ENCODE data around the gene TMEM236.

Gene TMEM236

DNA sequence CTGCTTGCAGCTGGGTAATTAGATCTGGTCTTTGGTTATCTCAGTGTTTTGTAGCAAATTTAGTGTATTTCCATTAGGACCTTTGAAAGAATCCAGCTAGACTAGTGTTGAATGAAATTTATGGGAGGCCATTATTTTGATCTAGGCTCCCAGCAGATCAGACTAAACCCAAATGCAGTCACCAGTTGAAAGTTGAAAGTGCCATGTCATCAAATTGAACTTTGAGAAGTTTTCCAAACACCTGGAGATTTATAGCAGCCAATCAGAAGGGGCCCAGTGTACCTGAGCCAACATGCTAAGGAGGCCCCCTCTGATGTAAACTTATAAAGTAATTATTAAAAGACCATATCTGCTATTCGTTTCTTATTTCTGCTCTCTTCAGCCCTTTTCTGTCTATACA, 11.3 kb upstream of the TMEM236 start:
- DNase-seq (ENCODE audit: low spot score): no peak

DNA sequence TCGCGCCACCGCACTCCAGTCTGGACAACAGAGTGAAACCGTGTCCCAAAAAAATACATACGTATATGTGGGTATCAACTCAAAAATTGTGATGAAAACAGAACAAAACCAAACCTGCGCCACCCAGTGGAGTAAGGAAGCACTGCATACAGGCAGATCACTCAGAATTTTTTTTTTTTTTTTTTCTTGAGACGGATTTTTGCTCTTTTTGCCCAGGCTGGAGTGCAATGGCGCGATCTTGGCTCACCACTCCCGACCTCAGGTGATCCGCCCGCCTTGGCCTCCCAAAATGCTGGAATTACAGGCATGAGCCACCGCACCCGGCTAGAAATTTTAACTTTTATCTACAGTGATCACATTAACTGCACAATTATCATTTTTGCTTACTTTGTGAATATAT, 9.1 kb upstream of the TMEM236 start:
- peak; percentile 61 for DNase-seq (ENCODE audit: low spot score)

DNA sequence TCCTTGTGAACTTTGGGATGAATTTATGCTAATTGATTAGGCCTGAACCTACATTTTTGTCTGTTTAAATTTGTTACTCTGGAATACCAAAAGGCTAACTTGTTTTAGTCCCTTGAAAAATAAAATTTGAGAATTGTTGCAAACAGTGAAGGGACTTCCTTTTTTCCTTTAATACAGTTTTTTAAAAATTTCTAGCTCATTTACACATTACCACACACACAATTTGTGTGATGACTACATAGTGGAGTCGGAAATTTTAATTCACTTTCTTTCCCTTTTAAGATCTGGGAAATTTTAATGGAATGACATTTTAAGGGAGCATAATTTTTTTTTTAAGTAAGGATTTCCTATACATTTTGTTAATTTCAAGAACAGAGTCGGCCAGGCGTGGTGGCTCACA, 8.6 kb upstream of the TMEM236 start:
- DNase-seq (ENCODE audit: low spot score): no peak

DNA sequence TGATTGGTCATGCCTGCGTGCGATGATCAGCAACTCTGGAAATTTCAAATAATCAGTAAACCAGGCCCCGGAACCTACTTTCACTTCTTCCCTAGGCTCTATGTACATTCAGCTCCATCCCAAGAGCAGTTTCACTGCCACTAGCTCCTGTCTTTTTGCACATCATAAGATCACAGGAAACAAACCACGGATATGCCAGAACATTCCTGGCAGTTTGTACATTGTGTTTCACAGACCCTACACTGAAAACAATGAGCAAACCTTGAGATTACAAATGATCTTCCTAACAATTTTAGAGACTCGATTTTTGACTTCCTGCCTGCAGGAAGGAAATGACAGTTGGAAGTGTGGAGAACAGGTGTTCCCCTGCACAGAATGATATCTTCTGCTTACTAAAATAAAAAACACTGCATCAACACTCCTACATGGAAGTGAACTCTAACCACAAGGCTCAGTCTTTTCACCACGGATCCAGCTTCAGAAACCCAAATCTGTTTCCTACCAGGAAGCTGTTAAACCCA, 7.6 kb upstream of the TMEM236 start:
- DNase-seq (ENCODE audit: low spot score): no peak

DNA sequence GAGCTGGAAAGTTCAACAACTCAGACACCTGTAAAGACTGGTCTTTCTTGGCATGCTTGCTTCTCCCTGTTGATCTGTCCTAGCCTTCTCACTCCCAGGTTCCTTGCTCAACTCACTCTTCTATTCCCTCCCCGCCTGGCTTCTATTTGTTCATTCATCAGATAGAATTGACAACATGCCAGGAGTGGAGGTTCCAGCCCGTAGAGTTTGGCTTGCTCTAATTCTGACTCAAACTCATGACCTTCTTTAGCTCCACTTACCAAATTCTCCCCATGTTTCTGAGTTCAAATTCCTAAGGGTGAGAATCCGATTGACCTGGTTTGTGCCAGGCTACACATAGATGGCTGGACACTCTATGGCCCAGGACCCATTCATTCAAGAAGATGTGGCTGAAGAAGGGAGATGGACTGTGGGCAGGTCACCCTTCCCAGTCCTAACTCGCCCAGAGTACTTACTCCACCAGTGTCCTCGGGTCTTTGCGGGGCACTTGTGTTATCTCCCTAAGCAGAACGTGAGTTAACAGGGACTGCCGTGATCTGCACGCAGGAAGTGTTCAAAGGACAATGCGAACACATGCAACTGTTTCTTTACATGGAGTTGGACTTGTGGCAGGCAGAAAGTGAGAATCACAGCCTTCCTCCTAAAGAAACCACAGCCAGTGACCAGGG, 4.0 kb upstream of the TMEM236 start:
- DNase-seq (ENCODE audit: low spot score): no peak

DNA sequence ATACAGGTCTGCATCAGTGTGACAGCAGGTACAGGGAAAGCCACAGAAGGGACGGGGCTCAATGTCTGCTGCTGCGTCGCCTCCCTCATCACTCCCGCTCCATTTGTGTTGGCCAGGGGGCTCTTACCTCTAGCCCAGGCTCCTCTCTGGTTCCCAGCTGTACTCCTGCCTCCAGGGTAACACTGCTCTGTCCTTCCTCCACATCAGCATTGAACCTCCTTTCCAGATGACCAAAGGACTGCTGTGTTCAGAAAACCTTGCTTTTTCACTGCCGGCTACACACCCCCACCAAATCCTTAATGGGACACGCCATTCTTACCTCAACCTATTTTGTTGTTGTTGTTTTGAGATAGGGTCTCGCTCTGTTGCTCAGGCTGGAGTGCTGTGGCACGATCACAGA, 2.1 kb upstream of the TMEM236 start:
- DNase-seq (ENCODE audit: low spot score): no peak

DNA sequence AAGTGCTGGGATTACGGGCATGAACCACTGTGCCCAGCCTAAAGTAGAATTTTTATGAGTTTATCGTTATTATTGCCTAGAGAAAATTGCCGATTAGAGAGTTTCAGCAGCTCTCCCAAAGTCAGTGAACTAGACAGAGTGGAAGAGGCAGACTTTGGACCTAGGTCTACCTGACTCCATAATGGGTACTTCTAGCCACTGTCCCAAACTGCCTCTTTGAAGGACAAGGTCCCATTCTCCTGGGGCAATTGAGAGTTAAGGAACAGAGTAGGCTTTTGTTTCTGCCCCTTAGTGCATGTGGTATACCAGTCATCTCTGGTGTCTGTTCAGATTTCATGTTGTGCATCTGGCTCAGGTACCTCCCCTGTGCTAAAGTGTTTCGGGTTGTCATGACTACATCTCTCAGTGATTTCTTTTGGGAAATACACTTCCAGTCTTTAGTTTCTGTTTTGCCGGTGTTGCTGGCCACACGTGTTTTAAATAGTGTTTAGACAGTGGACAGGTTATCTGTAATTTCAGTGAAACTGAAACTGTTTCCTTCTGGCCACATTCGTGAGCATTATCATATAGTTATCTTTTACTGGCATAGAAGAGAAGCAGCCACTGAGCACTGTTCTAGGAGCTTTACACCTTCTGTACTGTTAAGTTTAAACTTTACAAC, 4.7 kb downstream of the TMEM236 start:
- DNase-seq (ENCODE audit: low spot score): no peak

DNA sequence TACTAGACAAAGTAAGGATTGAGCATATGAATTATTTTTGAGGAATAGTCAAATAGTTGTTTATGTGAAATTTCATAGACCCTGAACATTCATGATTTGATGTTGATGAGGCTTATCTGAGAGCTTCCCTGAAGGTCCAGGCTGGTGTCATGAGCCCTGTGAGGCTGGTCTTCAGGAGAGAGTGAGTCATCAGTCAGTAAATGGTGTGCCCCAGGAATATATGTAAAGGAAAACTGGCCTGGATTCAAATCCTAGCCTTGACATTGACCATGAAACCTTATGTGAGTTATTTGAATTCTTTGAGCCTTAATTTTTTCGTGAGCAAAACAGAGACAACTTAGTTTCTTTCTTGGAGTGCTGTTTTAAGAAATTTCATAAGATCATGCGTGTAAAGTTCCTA, 6.2 kb downstream of the TMEM236 start:
- DNase-seq (ENCODE audit: low spot score): no peak

DNA sequence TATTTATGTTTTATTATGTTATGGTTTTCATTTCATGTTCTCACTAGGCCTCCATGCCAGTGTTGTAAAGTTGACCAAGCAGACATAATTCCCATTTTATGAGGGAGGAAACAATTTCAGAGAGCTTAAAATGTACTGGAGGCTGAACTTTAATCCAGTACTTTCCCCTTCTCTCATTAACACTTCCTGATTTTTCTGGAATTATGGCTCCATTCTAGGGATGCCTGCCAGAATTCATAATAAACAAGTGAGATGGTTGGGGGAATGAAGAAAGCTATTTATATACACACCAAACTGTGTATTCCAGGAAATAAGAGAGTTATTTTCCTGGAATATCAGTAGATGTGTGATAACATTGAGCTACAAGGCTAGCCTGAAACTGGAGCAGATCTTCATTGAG, 6.9 kb downstream of the TMEM236 start:
- DNase-seq (ENCODE audit: low spot score): no peak

DNA sequence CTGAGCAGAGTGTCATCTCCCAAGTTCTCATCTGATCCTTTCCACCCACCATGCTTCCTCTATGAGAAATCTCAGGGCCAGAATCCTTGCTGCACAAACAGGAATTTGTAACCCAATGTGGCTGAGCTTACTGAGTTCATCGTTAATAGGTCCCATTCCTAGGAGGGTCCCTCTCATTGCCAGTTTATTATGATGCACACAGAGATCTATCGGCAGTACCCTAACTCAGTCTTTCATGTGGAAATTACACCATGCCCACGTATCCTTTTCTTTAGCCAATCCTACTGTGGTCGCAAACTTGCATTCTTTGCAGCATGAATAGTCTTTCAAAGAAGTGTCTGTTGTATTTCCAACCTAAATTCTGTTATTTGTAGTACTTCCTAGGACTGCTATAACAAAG, 12.1 kb downstream of the TMEM236 start:
- DNase-seq (ENCODE audit: low spot score): no peak

DNA sequence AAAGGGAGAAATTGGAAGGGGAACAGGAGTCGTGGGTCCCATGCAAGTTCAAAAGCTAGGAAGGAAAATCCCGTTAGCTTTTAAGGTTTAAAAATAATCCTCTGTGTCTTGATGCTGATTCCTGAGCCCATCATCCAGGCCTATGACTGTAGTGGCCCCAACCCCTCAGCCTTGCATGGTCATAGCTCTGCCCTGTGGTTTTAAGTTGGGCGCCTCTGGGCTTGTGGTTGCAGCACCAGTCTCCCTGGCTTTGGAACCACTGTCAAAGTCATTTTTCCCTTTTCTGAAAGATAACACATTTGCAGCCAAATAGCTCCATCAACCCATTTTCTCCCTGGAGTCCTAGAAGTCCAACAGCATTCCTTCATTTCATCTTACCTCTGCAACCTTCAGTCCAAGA, 13.6 kb downstream of the TMEM236 start:
- DNase-seq (ENCODE audit: low spot score): no peak

DNA sequence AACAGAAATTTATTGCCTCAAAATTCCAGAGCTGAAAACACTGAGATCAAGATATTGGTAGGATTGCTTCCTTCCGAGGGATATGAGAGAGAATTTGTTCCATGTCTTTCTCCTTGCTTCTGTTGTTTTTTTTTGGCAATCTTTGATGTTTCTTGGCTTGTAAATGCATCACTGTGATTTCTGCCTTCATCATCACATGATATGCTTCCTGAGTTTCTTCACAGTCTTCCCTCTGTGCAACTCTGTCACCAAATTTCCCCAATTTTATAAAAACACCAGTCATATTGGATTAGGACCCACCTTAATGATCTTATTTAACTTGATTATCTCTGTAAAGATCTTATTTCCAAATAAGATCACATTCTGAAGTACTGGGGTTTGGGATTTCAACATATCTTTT, 14.7 kb downstream of the TMEM236 start:
- DNase-seq (ENCODE audit: low spot score): no peak

DNA sequence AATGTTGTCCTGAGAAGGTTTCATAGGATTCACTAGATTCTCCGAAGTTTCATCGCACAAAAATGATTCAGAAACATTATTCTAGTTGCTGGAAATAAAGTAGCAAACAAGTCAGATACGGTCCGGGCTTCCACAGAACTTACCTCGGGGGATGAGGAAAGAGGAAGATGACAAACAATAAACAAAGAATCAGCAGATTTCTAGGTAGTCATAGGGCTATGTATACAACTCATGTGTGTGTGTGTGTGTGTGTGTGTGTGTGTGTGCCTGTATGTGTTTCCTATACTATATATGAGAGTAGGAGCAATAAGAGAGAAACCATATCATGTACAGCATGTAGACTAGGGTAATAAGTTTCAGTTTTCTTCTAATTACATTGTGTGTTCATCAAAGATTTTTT, 16.5 kb downstream of the TMEM236 start:
- no peak for DNase-seq (ENCODE audit: low spot score)

DNA sequence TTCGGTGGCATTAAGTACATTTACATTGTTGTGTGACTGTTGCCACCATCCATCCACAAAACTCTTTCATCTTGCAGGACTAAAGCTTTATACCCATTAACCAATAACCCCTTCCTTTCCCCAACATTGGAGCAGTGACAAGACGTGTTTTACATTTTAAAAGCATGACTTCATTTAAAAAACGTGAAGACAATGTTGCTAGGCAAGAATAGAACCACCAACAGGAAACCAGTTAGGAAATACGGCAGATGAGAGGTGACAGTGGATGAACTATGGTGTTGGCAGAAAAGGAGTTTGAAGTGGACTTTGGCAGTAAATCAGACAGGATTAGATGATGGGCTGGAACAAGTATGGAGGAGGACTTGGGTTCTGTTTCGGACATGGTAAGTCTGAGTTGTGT, 17.0 kb downstream of the TMEM236 start:
- DNase-seq (ENCODE audit: low spot score): no peak

DNA sequence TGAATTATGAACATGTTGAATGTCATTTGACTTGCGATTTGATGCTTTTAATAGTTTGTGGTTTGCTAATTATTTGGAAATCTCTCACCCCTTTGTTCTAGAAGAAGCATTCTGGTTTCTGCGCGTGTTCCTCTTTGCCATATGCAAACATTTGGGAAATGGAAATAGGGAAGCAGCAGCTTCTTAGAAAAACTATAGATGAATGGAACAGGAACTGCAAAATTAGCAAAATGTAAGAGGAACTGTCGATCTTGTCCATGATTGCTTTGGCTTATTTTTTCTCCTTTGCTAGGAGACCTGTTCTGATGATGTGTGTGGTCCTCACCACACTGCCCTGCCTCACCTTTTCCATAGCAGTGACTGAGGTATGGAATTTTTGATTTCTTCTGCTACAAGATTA, 19.0 kb downstream of the TMEM236 start:
- DNase-seq (ENCODE audit: low spot score): no peak

DNA sequence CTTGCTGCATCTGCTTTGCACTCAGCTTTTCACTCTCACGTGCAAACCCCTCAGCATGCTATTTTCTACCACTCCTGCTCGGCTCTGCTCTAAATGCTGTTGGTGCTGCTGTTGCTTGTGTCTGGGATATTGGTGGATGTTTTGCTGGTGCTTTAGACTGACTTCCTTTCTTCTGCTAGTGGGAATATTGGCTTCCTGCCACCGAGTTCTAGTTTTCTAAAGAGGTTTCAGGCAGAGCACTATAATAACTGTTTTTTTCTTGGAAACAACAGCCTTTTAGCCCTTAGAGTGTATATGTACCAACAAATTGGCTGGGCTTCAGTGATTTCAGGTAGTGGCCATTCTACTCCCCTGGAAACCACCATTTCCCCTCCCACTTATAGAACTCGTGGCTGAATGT, 27.8 kb downstream of the TMEM236 start:
- no peak for DNase-seq (ENCODE audit: low spot score)

DNA sequence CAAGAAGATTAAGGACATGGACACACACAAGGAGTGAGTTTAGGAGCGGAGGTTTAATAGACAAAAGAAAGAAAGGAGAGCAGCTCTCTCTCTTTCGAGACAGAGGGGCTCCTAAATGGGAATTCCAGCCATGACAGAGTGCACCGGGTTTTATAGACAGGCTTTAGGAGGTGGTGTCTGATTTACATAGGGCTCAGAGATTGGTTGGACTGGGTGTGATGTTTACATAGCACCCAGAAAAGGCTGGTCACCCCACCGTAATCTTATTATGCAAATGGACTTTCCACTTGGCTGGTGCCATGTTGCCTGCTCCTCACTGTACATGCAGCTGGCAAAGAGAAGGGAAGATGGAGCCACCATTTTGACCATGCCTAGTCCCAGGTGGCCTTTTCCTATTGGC, 28.7 kb downstream of the TMEM236 start:
- no peak for DNase-seq (ENCODE audit: low spot score)

DNA sequence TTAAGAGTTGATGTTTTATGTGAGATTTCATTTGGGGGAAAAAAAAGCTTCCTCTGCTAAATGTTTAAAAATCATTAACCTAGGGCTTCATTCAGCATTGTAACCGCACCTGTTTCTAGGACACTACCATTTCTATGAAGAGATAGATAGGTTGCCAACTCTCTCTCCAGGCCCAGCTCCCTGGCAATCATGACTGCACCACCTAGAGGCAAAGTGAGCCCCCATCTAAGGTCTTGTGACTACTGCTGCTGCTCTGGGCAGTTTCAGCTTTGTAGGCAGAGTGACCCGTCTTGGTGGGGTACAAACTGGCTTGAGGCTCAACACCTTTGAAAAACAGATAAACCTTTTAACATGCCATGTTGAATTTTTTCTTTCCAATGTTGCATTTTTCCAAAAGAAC, 29.9 kb downstream of the TMEM236 start:
- DNase-seq (ENCODE audit: low spot score): no peak

DNA sequence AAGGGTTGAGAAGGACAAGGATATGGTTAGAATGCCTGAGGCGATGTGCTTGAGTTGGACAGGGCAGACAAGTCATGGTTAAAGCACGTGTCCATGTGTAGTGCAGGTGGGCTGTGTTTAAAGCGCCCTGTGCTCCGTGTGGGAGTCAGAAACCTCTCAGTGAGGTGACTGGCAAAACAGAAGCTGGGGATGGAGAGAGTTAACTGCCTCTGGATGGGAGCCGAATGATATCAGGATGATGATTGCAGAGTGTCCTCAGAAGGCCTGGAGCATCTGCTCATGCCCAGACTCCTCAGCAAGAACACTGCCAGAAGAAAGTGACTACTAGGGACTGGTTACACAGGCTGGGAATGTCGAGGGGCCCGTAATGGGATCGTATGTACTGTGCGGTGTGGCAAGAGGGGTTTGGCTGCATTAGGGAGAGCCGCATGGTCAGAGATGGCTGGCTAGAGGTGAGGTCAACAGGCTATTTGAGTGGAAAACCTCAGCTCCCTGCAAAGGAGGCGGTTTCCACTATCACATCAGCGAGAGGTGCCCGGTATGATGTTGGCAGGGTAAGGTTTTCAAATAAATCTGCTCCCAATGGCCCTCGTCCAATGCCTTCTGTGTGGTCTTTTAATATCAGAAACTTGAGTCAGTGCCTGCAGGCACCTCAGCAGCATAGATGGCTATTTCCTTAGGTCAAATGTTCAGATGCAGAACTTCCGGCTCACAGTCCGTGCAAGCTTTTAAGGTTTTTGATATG, 31.1 kb downstream of the TMEM236 start:
- DNase-seq (ENCODE audit: low spot score): no peak

DNA sequence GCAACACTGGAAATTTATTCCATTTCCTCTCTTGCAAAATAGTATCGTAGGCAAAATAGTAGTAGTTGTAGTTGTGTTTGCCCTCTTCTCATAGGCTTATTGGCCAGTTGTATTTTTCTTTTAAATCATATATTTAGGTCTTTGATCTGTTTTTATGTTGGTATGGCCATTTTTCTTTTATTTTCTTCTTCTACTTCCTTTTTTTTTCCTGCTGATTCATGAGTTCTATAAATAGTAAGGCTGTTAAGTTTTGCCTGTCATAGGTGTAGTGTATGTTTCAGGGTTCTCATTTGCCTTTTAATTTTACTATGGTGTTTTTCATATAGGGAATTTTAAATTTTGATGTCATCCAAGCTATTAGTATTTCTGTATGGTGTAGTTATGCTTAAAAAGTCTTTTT, 31.8 kb downstream of the TMEM236 start:
- DNase-seq (ENCODE audit: low spot score): no peak

DNA sequence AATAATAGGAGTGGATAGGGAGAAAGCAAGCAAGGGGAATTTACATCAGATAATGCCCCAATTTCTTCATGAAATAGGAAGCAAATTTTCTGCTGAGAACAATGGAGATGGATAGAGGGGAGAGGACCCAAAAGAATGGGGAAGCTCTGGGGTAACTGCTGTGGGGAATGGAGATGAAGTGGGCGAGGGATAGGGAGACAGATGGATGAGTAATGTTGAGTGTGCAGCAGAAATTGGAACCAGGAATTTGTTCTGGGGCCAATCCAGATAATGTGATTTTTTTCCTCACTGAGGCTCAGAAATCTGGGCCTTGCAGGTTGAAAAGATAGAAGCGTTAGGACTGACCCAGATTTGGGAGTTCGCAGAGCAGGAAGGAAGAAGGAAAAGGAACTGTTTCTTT, 32.7 kb downstream of the TMEM236 start:
- DNase-seq (ENCODE audit: low spot score): no peak

DNA sequence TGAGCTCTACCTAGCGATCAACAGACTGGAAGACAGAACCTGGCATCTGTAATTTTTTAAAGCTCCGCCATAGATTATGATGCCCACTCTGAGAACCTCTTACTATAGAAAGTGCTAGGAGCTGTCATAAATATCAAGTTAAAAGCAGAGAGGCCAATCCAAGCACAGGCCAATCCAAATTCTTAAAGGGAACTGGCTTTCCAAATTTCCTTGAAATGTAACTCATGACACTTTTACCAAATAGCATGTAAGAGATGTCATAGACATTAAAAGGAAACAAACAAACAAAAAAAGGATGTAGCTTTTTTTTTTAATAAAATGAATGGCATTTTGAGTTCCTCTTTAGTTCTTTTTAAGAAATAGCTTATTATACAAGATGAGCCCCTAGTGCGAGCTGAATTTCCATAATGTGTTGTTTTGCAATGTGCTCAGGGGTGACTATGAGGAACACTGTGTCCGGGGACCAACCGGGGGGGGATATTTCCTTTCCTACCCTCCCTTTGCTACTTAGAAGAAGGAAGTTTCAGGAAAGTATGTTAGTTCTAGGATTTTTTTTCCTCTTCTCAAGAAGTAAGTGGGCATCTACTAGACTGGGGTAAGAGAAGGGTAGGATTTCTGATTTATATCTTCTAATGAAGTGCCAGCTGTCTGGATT, 33.4 kb downstream of the TMEM236 start:
- no peak for DNase-seq (ENCODE audit: low spot score)

All from D341Med (cell line).